ENCODE measurements around the gene EFNA2.

EFNA2 gene

GRCh38 chr19:1272423-1273262, 13.0 kb upstream of the EFNA2 start:
- DNase-seq: no peak

GRCh38 chr19:1273263-1274041, 12.2 kb upstream of the EFNA2 start:
- DNase-seq: no peak

- no peak for DNase-seq
Measured at GRCh38 chr19:1274081-1274851, 11.4 kb upstream of the EFNA2 start.

GRCh38 chr19:1274852-1275259, 10.8 kb upstream of the EFNA2 start:
- no peak for DNase-seq

- peak; percentile 96 for DNase-seq
Measured at GRCh38 chr19:1275260-1275975, 10.3 kb upstream of the EFNA2 start, which contains the start of gene FAM174C. Gene FAM174C, plus strand, starts transcription at chr19:1275530. Its CDS starts 20 bp downstream, at chr19:1275550.

- DNase-seq: no peak
Measured at GRCh38 chr19:1275976-1276627, 9.6 kb upstream of the EFNA2 start.

GRCh38 chr19:1276628-1277022, 9.0 kb upstream of the EFNA2 start:
- DNase-seq: no peak

- DNase-seq: no peak
Measured at GRCh38 chr19:1277061-1277460, 8.6 kb upstream of the EFNA2 start.

GRCh38 chr19:1278074-1278473, 7.6 kb upstream of the EFNA2 start:
- no peak for DNase-seq

- DNase-seq: no peak
Measured at GRCh38 chr19:1278713-1279660, 6.7 kb upstream of the EFNA2 start.

- DNase-seq: peak; percentile 77
Measured at GRCh38 chr19:1279782-1280341, 5.8 kb upstream of the EFNA2 start.

- no peak for DNase-seq
Measured at GRCh38 chr19:1280636-1281568, 4.8 kb upstream of the EFNA2 start.

GRCh38 chr19:1281569-1282287, 3.9 kb upstream of the EFNA2 start:
- no peak for DNase-seq

GRCh38 chr19:1282588-1283206, 3.0 kb upstream of the EFNA2 start:
- DNase-seq: no peak

- DNase-seq: no peak
Measured at GRCh38 chr19:1283207-1283916, 2.3 kb upstream of the EFNA2 start.

- DNase-seq: no peak
Measured at GRCh38 chr19:1283917-1284292, 1.8 kb upstream of the EFNA2 start.

GRCh38 chr19:1284293-1284978, 1.2 kb upstream of the EFNA2 start:
- DNase-seq: no peak

Measured in CD4-positive, alpha-beta T cell treated with Interleukin-4 for 4 hours (primary cell).